RWPE2 (cell line): Measurements from ENCODE around the gene NPC2.
"Not testable (repeated sequence)": the region's sequence is repeated elsewhere in the genome, so short reads cannot be mapped to it uniquely, and the experiment has no call there.

Experiments used
- ATAC-seq: fragments of 200-7000 bp; cut with Tn5 transposase; 3 replicates; pipeline ENCODE4 v1.9.1; 2021; ENCODE audit warnings: low read depth
- DNase-seq: peaks from one replicate; pipeline ENCODE4 v3.0.0-alpha.2; 2020; ENCODE audit warnings: low spot score
- H3K27ac ChIP-seq: fragments of 450-650 bp; 2 replicates; pipeline ENCODE4 v1.5.1; 2017; ENCODE audit warnings: mild to moderate bottlenecking; ENCODE audit not compliant: poor library complexity, severe bottlenecking
- H3K27me3 ChIP-seq: fragments of 250-450 bp; sonication (Bioruptor Pico); 2 replicates; pipeline ENCODE4 v1.5.1; 2021; ENCODE audit warnings: mild to moderate bottlenecking, moderate library complexity; ENCODE audit not compliant: insufficient read depth, poor library complexity, severe bottlenecking
- H3K36me3 ChIP-seq: fragments of 250-450 bp; sonication (Bioruptor Pico); 2 replicates; pipeline ENCODE4 v1.5.1; 2020; ENCODE audit warnings: low read depth, mild to moderate bottlenecking, moderate library complexity
- H3K4me1 ChIP-seq: fragments of 250-450 bp; sonication (Bioruptor Pico); 2 replicates; pipeline ENCODE4 v1.5.1; 2021; ENCODE audit warnings: mild to moderate bottlenecking, moderate library complexity; ENCODE audit not compliant: insufficient read depth, poor library complexity, severe bottlenecking
- H3K4me3 ChIP-seq: fragments of 250-450 bp; sonication (Bioruptor Pico); 2 replicates; pipeline ENCODE4 v1.5.1; 2021; ENCODE audit warnings: mild to moderate bottlenecking, moderate library complexity; ENCODE audit not compliant: severe bottlenecking
- H3K9me3 ChIP-seq: fragments of 250-450 bp; sonication (Bioruptor Pico); 2 replicates; pipeline ENCODE4 v1.5.1; 2021; ENCODE audit warnings: mild to moderate bottlenecking, moderate library complexity; ENCODE audit not compliant: severe bottlenecking
- TF ChIP-seq, protein P1 (sequence below): fragments of 450-650 bp; IDR thresholded peaks from one replicate; pipeline ENCODE4 v1.5.1; 2017; ENCODE audit warnings: mild to moderate bottlenecking, moderate library complexity; ENCODE audit not compliant: poor library complexity, severe bottlenecking

The NPC2 gene

DNA sequence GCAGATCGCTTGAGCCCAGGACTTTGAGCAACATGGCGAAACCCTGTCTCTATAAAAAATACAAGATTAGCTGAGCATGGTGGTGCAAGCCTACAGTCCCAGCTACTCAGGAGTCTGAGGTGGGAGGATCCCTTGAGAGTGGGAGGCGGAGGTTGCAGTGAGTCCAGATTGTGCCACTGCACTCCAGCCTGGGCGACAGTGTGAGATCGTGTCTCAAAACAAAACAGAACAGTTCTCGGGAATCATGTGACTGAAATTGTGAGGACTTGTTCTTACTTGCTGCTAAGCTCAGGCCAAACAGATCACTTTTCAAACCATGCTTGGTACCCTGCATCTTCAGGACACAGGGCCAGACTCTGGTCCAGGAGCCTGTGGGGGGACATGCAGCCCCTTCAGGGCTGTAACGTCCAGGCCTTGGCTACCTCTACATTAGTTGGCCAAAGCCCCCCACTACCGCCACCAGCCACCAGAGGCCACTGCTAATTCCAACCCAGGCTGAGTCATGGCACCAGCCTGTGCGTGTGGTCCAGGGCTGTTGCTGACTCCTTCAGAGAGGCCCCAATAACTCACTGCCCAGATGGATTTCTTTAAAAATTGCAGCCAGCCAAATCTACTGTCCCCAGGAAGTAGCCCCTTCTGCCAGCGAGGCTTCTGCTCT is 33.7 kb downstream of the NPC2 start:
- no peaks in the 10 kb centered on the region for H3K4me1 ChIP-seq
- TF ChIP-seq, protein P1, sequence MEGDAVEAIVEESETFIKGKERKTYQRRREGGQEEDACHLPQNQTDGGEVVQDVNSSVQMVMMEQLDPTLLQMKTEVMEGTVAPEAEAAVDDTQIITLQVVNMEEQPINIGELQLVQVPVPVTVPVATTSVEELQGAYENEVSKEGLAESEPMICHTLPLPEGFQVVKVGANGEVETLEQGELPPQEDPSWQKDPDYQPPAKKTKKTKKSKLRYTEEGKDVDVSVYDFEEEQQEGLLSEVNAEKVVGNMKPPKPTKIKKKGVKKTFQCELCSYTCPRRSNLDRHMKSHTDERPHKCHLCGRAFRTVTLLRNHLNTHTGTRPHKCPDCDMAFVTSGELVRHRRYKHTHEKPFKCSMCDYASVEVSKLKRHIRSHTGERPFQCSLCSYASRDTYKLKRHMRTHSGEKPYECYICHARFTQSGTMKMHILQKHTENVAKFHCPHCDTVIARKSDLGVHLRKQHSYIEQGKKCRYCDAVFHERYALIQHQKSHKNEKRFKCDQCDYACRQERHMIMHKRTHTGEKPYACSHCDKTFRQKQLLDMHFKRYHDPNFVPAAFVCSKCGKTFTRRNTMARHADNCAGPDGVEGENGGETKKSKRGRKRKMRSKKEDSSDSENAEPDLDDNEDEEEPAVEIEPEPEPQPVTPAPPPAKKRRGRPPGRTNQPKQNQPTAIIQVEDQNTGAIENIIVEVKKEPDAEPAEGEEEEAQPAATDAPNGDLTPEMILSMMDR: peak; percentile 81
- DNase-seq (no peak), ATAC-seq (peak; percentile 95)
- H3K9me3 ChIP-seq: no peaks in the 10 kb centered on the region
- no peak overlapping the region for H3K27ac ChIP-seq
- H3K36me3 ChIP-seq: no peaks in the 10 kb centered on the region
- H3K27me3 ChIP-seq: no peaks in the 10 kb centered on the region
- no peak overlapping the region for H3K4me3 ChIP-seq

GRCh38 chr14:74457565-74457895 is 35.6 kb downstream of the NPC2 start:
- H3K9me3 ChIP-seq: no peaks in the 10 kb centered on the region
- H3K27ac ChIP-seq: no peak overlapping the region
- ATAC-seq (no peak), DNase-seq (no peak)
- no peaks in the 10 kb centered on the region for H3K36me3 ChIP-seq
- TF ChIP-seq, protein P1: no peak
- H3K4me3 ChIP-seq: no peak overlapping the region
- no peaks in the 10 kb centered on the region for H3K27me3 ChIP-seq
- H3K4me1 ChIP-seq: no peaks in the 10 kb centered on the region

GRCh38 chr14:74456684-74457564 is 36.2 kb downstream of the NPC2 start:
- no peak overlapping the region for H3K4me3 ChIP-seq
- H3K27ac ChIP-seq: no peak overlapping the region
- DNase-seq (peak; percentile 29), ATAC-seq (no peak)
- no peaks in the 10 kb centered on the region for H3K9me3 ChIP-seq
- no peaks in the 10 kb centered on the region for H3K36me3 ChIP-seq
- no peaks in the 10 kb centered on the region for H3K27me3 ChIP-seq
- TF ChIP-seq, protein P1: no peak
- no peaks in the 10 kb centered on the region for H3K4me1 ChIP-seq

- not testable (repeated sequence) for H3K9me3 ChIP-seq, ATAC-seq, H3K27ac ChIP-seq, H3K4me1 ChIP-seq, H3K4me3 ChIP-seq, H3K36me3 ChIP-seq
- peaks cover 18% of the 10 kb centered on the region for H3K27me3 ChIP-seq
- peak; percentile 4 for DNase-seq
Measured at GRCh38 chr14:74454397-74454796, 38.7 kb downstream of the NPC2 start.

- no peaks in the 10 kb centered on the region for H3K36me3 ChIP-seq
- ATAC-seq (peak; percentile 86), DNase-seq (peak; percentile 7)
- TF ChIP-seq, protein P1: no peak
- H3K27me3 ChIP-seq: peaks cover 11% of the 10 kb centered on the region
- H3K9me3 ChIP-seq: no peaks in the 10 kb centered on the region
- no peaks in the 10 kb centered on the region for H3K4me1 ChIP-seq
- H3K4me3 ChIP-seq: no peak overlapping the region
- no peak overlapping the region for H3K27ac ChIP-seq
Measured at GRCh38 chr14:74444866-74445265, 48.2 kb downstream of the NPC2 start.
